OCI-LY7 (cell line): ENCODE measurements around the gene HS6ST3.

ENCODE experiments used
- CTCF ChIP-seq: fragments of 200-600 bp; sonication (generic); conservative IDR thresholded peaks from 2 replicates; pipeline ENCODE4 v1.5.1; 2014; ENCODE audit warnings: mild to moderate bottlenecking, antibody characterized with exemption, low read length, moderate library complexity, mixed read lengths
- EZH2phosphoT487 ChIP-seq: fragments of 200-600 bp; sonication (generic); IDR thresholded peaks from 2 replicates; pipeline ENCODE4 v1.6.1; 2018; ENCODE audit warnings: low read depth, borderline replicate concordance, mild to moderate bottlenecking, mixed run types, antibody characterized with exemption, low read length, moderate library complexity, mixed read lengths

- TF ChIP-seq CTCF (no peak), EZH2phosphoT487 (no peak)
Observed at GRCh38 chr13:96104516-96104915, 14.6 kb downstream of the HS6ST3 start.
